Esophagus muscularis mucosa (tissue), 3 donors: ENCODE data around the gene GMEB1.

Experiments
- POLR2AphosphoS5 ChIP-seq, 2 donors: sonication (generic); formaldehyde crosslinking; IDR thresholded peaks; one replicate each; pipeline ENCODE4 v1.6.1; 2017; ENCODE audit warnings: antibody characterized with exemption in 2 of 2
- TF ChIP-seq, protein P1 (sequence below), 3 experiments: fragments of 200-600 bp in 2 of 3; fragments of 450-650 bp in 1 of 3; sonication (generic) in 2 of 3; IDR thresholded peaks; one replicate each; pipeline ENCODE4 v1.5.1; 2017 to 2019; ENCODE audit warnings: antibody characterized with exemption in 3 of 3, mild to moderate bottlenecking in 2 of 3, moderate library complexity in 1 of 3

DNA sequence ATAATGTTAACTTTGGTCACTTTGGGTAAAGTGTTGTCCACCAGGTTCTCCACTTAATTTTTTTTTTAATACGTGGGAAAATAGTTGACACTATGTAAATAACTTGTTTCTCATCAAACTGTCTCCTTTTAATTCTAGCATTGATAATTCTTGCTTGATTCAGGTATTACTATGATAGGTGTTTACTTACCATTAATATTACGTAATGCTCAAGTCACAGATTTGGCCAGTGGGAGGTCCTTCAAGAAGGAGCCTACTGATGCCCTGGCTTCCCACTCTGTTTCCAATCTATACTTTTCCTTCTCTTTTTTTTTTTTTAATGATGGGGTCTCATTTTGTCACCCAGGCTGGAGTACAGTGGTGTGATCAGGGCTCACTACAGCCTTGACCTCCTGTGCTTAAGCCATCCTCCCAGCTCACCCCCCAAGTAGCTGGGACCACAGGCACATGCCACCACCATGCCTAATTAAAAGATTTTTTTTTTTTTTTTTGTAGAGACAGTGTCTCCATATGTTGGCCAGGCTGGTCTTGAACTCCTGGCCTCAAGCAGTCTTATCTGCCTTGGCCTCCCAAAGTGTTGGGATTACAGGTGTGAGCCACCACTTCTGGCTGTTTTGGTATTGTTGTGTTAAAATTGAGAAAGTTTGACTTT, 98.1 kb downstream of the GMEB1 start:
- TF ChIP-seq, protein P1, sequence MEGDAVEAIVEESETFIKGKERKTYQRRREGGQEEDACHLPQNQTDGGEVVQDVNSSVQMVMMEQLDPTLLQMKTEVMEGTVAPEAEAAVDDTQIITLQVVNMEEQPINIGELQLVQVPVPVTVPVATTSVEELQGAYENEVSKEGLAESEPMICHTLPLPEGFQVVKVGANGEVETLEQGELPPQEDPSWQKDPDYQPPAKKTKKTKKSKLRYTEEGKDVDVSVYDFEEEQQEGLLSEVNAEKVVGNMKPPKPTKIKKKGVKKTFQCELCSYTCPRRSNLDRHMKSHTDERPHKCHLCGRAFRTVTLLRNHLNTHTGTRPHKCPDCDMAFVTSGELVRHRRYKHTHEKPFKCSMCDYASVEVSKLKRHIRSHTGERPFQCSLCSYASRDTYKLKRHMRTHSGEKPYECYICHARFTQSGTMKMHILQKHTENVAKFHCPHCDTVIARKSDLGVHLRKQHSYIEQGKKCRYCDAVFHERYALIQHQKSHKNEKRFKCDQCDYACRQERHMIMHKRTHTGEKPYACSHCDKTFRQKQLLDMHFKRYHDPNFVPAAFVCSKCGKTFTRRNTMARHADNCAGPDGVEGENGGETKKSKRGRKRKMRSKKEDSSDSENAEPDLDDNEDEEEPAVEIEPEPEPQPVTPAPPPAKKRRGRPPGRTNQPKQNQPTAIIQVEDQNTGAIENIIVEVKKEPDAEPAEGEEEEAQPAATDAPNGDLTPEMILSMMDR (IDR thresholded peaks at IDR 0.05): no peak
- no peak for TF ChIP-seq POLR2AphosphoS5 (IDR thresholded peaks at IDR 0.05)
